Stimulated activated CD8-positive, alpha-beta memory T cell treated with anti-CD3 and anti-CD28 coated beads, Interleukin-2, amount 100 ng/mL, for 48 hours (primary cell): ENCODE measurements around the gene BMPER.

ENCODE experiments used
- DNase-seq, 2 donors: peaks; one replicate each; pipeline ENCODE4 v3.0.0-alpha.2; 2020; ENCODE audit warnings: low read depth in 2 of 2

Gene BMPER

DNA sequence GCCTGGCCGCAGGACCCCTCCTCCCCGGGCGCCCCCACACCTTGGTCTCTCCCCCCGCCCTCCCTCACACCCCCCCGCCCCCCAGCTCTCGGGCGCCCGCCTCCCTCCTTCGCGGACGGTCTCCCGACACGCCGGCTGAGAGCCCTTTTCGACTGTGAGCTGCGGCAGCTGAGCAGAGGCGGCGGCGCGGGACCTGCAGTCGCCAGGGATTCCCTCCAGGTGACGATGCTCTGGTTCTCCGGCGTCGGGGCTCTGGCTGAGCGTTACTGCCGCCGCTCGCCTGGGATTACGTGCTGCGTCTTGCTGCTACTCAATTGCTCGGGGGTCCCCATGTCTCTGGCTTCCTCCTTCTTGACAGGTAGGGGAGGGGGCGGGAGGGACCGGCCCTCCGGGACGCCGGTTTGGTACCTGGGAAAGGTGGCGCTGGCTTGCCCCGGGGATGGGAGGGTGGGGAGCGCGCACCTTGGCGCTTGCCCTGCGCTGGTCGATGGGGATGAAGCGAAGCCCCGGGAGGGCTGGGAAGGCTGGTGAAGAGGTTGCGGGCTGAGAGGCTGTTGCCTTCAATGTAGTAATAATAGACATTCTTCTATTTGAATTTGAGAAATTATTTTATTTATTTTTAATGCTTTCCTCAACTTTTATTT lies at the start of gene BMPER:
Gene BMPER (plus strand): TSS at position 151 of the 644 bp plus-strand sequence. CDS start 75 bp downstream, at position 226.
- DNase-seq = peak; percentile 3 to 20

DNA sequence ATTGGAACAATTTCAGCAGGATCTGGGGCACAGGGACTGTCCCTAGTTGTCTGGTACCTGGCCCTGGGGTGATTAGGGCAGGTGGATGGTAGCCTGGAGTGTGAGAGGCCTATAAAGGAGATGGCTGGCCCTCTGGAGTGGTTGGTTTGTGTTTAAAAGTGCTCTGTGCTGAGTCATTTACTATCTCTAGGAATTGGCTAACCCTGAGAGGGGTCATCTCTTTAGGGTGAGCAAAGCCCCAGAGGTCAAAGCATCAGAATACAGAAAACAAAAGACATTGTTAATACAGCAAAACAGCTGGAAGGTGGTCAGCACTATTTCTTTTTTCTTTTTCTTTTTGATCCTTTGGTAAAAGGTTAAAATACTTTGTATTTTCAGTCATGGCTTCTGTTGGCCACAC lies 43.4 kb upstream of the BMPER start:
- no peak for DNase-seq

DNA sequence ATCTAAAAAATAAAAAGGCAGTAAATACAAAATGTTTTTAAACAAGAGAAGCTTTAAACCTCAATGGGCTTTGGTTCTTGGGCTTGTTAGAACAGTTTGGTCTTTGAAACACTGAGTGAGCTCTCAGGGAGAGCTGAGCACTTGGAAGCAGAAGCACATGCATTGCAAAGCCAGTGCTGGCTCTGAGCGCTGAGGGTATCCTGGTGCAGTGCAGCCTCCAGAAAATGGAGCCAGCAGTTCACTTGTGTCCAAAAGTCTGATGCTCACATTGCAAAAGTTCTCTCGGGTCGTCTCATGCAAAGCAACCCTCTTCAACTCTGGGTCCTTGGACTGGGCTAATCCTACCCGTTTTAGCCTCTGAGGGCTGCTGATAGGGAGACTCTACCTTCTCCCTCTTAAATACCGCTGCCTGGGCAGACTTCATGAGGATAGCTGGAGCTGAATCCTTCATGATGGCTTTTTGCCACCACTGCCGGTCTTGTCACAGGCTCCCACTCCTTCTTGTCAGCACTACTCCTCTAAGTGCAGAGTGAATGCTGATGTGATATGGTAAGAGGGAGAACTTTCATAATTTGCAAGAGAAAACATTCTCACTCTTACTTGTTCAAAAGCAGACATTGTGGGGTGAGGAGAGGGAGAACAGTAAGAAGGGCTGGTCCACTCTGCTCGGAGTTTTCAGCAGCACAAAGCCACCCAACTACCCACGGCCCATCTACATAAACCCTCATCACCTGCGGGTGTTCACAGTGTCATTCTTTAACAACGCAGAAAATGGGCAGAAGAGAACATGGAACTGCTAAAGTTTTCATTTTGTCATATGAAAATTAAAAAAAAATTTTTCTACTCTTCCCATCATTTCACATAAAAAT lies 42.2 kb upstream of the BMPER start:
- no peak for DNase-seq

DNA sequence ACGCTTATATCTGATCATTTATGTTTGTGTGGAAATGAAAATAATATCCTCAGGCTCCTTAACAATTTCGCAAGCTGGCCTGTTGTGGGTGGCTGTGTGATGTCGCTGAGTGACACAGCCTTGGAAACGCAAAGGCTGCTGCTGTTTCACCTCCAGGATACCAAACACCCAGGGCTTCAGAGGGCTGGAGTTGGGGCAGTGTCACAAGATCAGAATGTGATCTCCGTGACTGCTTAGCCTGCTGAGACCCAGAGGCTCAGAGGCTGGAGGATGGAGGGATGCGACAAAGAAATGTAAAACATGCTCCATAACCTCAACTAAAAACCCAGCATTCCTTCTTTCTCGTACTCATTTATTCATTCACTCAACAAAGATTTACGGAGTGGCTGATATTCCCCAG lies 37.2 kb upstream of the BMPER start:
- DNase-seq = no peak

DNA sequence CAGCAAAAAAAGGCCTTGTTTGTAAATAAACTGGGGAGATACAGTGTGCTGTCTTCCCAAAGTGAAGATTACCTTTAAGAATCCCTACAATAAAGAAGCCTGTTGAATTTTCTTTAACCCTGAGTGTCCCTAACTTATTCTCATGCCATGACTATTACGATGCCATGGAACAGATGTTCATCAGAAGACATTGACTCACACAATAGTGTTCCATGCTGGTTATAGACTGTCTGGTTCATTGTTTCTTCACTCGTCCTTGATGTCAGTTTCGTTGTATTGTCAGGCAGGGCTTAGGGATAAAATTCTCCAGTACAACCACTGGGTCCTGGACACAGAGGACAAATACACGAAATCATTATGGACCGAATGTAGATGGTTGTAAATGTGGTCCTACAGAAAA lies 36.2 kb upstream of the BMPER start:
- no peak for DNase-seq

DNA sequence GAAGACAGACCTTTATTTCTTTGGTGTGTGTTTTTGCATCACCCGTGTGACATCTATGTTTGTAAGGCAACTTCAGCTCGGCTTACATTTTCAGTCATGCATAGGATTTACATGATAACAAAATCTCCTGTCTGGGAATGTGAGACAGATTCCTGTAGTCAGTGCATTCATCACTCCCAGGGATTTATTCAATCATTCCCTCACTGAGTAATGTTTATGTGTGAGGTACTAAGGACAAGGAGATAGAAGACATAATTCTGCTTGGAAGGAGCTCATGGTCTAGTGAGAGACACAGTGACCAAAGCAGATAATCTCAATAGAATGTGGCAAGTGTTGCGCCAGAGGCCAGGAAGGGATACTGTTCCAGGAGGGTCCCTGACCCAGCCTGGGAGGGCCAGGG lies 35.2 kb upstream of the BMPER start:
- DNase-seq = no peak

DNA sequence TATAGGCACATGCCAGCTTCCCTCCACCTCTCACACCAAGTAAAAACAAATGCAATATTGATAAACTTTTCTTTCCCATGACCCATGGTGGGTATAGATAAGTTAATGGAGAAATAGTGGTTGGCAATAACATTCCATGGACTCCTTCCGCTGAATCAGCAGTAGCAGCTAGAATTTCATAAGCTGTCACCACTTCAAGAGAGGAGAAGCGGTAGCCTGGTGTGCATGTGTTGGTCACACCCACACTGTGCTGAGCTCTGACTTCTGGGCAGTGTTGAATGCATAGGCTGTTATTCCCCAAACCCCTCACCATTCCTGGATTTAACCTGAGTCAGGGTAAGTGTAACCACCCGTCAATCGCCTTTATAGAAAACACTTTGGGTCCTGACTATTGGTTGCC lies 32.5 kb upstream of the BMPER start:
- no peak for DNase-seq

DNA sequence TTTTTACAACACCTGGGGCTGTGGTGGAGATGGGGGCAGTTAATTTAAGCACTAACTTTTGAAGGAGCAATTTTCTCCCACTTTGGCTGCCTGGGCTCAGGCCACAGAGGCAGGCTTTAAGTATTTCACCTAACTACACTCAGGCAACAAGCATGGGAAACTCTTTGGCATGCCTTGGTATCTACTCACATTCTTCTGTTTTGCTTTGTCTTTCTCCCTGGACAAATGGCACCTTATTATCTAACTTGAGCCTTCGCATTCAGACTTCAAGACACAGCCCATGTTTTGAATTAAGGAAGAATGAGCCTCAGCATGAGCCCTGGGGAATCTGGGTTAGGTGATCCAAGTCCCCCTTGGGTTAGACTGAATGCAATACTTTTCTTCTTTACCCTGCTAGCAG lies 31.8 kb upstream of the BMPER start:
- DNase-seq = no peak

DNA sequence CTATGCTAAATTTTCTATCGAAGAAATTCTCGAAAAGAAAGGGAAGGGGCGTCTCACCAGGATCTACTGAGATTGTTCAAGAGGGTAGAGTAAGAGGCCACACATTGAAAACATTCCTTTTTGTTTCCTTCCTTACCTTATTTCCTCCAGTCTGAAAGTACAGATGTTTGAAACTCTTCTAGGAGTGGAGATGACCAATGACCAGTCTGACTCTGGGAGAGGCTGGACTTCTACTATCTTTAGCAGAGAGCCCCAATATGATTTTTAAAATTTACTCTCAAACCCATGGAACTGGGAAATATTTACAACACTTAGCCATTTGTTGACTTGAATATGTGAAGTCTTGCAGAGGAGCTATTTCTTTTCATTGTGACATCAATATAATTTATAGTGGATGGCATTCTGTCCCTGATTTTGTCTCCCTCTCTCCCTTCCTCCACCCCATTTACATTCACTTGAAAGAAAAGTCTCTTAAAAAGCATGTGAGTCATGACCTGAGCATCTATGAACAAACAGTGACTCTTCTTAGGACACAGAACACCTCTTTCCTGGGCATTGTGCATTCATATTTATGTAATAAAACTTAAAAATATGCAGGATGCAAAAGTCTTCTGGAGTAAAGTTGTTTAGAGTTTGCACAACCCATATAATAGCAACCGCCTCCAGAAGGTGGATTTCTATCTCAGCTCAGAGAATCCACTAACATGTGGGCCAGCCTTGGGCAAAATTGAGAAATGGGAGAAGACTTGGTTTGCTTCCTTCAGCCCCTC lies 31.2 kb upstream of the BMPER start:
- DNase-seq = no peak

DNA sequence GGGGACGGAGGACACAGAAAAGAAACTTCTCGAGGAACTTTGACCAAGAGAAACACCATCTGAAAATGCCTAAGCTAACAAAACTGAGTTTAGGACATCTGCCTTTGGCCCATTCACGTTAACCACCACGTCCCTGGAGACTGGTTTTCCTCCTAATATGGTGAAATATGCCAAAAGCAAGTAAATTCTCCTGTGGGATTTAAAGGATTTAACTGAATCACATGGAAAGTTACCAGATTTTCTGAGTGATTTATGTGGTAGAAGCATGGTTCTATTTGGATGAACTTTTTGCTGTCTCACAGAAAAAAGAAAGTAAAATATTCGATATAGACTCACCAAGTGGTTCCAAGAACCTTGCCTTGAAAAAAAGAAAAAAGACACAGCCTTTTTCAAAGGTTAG lies 30.4 kb upstream of the BMPER start:
- DNase-seq = no peak

DNA sequence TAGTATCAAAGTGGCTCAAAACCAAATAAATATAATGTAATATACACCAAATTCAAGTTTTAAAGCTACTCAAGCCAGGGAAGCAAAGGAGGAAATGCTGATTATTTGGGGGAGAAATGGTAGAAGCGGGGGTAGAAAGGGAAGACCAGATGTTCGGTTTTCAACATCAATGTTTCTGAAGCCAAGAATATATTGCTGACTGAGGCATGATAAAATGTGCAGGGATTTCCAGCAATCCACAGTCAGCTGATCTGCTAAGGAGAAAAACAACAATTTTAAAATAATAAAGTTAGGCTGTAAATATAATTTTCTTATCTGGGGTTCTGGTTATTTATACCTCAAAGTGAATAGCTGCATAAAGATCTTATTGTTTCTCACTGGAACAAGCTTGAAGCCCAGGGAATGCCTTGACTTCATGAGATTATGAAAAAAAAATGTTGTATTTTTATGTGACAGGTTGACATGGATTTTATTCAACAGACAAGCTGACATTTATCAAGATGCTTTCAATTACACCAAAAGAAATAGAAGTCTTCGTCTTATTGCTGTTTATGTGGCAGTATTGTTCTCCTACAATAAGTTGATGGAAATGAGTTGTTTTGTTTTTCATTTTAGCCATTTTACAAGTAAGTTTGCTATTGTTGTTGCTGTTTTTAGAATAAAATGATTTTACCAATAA lies 28.6 kb upstream of the BMPER start:
- DNase-seq = no peak

DNA sequence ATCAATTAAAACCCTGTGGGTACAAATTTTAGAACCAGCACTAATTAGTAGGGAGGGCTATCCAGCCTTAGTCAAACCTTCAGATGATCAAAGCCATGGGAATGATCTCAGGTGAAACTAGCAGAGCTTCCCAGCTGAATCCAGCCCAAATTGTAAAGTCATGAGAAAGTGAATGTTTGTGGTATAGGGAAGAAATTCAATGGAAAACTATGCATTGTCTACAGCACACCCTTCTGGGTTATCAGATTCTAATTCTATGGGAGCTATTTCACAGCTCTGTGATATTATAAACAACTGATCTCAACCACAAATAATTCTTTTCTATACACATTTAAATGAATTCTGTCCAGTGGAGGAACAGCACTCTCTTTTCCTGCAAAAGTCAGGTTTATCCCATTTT lies 24.6 kb upstream of the BMPER start:
- no peak for DNase-seq

DNA sequence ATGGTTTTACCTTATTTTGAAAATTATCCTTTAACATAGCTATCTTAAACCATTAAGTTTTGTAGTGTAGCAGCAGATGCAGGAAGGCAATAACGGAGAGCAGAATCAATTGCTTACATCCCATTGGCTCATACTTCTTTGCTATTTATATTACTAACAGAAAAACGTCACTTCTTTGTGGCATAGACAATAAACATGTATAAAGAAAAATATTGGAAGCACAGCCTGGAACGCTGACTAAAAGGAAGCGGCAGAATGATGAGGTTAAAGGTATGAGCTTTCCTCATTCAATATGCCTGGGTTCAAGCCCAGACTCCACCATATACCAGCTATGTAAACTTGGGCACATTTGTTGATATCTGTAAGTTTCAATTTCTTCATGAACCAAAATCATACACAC lies 24.0 kb upstream of the BMPER start:
- DNase-seq = no peak

DNA sequence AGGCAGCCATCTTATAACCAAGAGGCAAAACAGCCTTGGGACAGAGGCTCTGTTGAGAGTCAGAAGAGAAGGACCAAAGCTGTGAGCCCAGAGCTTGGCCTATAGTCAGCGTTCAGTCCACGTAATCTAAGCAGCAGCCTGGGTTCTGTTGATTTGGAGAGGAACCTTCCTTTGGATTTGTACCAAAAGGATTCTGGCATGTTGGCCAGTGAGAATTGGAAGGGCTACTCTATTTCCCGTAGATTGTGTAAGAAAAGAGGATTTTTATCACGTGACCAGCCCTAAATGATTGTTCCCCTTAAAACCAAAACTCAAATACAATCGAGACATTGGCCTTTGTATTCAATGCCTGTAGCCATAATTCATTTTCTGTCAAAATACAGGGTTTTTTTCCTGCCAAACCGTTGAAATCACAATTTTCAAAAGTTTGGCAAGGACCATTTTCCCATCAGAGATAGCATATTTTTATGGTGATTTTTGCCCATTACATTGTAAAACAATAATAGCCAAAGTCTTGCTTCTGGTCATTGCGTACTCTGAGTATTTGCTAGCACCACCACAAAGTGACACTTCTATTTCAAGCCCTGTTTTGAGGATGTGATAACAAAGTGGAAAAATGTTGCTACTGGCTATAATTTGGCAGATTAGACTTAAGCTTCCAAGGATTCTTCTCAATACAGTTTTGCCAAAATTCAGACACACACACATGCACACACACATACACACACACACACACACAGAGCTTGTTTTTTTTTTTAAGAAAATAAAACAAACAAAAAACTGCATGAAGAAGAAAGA lies 23.1 kb upstream of the BMPER start:
- DNase-seq = no peak

DNA sequence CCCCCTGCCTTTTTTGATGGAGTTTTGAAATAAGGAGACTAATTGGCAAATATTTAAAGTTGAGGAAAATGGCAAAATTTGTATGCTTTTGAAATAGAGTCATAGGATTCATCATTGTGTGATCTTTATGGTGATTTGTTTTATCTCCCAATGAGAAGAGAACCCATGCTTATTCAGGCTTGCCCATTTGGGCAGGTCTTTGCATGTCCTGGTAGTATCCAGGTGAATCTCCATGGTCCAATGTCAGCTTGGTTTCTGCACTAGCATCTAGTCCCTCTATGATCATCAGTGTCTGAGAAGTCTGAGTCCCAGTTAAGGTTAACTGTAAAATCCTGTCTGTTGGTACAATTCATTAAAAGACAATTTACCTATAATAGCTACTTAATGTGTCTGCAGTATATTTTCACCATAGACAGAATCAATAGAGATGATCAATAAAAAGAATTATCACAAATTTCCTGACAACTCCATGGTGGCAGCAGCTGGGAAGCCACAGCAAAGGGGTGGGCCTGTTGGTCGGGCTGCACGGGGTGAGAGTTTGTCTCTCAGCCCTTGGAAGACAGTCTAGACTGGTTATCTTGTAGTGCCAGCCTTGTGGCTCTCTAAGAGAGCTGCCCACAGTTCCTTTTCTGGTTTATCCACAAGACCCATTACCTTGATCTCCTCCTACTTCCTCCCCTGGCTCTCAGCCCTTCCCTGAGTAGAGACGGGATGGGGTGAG lies 22.2 kb upstream of the BMPER start:
- no peak for DNase-seq

DNA sequence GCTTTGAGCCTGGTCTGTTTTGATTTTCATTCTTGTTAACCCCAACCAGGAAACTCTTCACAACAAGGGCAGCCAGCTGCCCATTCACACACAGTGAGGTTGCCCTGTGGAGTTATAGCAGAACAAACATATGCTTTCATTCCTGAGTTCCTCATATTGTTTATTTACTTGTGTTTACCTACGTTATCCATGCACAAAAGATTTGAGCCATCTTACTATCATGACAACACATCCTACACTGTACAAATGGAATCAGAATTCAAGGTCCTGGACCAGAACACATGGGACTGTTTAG lies 21.7 kb upstream of the BMPER start:
- DNase-seq = no peak

DNA sequence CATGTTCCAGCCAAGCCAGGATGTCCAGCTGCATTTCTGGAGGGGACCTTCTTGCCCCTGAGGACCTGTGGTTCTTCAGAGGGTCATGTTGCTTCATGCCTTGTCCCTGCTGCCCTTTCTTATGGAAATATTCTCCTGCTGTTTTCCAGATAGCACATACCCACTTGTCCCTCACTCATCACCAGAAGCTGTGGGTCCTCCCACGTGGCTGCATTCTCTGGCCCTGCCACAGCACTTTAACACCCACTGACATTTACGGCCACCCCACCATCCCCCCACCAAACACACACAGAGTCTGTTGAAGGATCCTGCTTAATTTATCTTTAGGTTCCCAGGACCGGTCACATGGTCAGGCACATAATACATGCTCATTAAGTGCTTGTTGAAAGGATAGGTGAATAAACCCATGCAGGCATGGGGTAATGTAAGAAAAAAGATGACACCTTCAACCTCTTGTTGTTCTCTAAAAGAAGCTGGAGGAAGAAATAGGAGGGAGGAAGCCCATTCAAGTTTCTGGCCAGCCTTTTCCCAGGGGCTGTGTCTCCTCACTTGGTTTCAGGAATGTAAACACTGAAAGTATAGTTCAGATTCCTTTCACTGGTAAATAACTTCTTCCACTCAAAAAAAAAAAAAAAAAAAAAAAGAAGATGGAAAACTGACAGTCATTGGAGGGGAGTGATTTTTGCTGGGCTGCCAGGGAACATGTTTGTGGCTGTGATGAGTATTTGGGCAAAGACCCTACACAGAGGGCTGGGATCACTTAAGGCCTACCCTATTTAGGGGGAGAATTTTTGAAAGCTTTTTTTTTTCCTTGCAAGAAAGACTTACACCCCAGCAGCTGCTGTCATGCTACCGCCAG lies 19.8 kb upstream of the BMPER start:
- no peak for DNase-seq

DNA sequence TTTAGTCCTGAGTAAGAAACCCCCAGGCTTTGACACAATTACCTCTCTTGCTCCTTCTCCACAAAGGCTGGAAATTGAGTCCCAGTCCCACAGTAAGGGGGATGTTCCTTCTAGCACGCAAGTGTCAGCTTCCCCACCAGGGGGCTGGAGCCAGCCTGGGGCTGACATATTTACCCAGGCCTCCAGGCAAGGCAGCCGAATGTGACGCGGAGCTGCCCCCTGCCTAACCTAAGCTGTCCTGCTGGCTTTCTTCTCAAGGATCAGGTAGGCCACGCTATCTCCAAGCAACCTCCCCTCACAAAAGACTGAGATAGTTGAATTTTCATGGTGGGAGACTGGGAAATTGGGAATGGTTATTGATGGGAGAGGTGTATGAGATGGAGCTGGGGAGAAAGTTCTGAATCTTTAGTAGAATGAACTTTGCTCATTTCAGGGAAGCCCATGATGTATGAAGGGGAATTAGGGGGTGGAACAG lies 19.2 kb upstream of the BMPER start:
- DNase-seq = no peak

DNA sequence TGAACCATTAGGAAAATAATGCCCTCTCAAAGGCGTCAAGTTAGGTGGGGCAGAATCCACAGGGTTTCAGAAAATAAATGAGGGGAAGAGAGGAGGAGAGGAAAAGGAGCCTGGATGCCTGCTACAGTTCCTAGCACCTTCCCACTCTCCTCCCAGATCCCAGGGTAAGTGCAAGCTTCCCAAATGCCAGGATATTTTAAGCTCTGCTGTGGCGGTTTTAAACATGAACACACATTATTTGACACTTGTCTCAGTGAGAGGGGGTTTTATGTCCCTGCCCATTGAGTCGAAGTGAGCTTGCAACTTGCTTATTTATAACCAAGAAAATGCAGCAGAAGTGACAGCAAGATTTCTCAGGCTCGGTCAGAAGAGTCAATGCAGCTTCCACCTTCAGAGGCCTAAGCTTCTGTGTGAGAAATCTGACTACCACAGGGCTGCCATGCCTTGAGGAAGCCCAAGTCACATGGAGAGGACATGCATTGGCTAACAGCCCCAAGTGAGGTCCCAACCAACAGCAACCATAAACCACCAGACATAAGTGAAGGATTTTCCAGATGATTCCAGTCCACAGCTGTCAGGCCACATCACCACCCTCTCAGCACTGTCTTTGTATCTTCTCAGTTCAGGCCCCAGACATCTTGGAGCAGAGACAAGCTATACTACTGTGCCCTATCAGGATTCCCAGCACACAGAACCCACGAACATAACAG lies 17.9 kb upstream of the BMPER start:
- DNase-seq = no peak
